ENCODE data around the gene ITPR1. TPM values are rescaled to one million over a fixed set of nuclear protein-coding genes. Genes with fewer than 3 reads are reported as not detected.

Gene ITPR1
- total RNA-seq, 2 donors from 2014 or later = 7.0 to 18.2 TPM

DNA sequence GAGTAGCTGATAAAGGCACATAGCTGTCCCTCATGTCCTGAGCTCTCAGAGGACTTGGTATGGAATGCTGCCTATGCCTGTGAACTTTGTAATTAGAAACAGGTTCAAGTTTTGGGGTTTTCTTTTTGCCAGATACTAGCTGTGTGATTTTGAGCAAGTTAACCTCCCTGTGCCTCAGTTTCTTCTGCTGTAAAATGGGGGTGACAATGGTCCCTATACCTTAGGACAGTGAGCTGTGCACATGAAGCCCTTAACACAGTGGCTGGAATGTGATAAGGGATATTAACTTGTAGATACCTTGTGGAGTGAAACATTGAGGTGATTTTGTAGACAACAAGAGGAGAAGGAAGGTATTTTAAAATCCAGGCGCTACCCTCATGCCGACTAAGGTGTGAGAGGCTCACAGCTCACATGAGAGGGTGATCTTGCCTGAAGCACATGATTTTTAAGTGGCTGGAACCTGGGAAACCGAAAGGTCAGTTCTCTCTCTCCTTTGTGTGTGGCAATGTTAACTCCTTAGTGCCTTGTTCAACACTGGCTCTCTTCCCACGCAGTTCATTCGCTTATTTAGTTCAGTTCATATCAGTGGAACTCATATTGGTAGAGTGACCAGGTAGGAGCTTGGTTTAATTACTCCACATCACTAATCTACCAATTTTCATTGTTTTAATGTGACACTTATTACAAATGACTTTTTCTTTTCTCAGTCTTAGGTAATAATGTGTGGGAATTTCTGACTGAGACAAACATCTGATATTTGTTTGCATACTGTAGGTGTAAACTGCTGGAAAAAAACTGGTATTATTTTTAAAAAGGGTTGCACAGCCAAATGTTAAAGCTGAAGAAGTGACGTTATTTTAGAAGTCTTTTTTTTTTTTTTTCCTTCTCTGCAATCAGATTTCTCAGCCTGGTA lies 236.2 kb downstream of the ITPR1 start:
- DNase-seq = no peak
- Histone ChIP-seq H3K36me3 (no peaks in the 10 kb centered on the region), H3K4me1 (no peaks in the 10 kb centered on the region), H3K27me3 (no peaks in the 10 kb centered on the region), H3K9ac (ENCODE audit: low read depth in 2 of 2, low read length in 2 of 2) (no peak overlapping the region), H3K27ac (no peak overlapping the region), H3K4me3 (no peak overlapping the region), H3K9me3 (no peaks in the 10 kb centered on the region)
- intact Hi-C loops (cut with DNase I) = no loop called here
- TF ChIP-seq CTCF (IDR thresholded peaks at IDR 0.05) = no peak

DNA sequence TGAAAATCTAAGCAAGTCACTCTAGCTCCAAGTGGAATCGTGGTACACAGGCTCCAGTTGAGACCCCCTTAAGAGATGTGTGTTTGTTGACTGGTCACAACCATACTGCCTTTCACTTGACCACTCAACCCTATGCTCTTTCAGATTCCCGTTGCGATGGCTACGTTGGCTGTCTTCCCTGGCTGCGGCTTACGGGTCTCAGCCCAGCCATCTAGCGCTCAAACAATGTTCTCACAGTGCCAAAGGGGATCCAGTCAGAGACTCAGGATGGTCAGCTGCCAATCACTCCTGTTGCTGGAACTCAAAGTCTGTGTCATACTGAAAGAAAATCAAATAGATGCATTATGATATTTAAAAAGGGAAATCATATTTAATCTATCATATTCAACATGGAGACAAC lies 237.6 kb downstream of the ITPR1 start:
- H3K27me3 ChIP-seq = no peaks in the 10 kb centered on the region
- intact Hi-C loops (cut with DNase I) = no loop called here
- H3K9ac ChIP-seq (ENCODE audit: low read depth in 2 of 2, low read length in 2 of 2) = no peak overlapping the region
- no peak for DNase-seq
- H3K9me3 ChIP-seq = no peaks in the 10 kb centered on the region
- H3K4me3 ChIP-seq = no peak overlapping the region
- no peak for TF ChIP-seq CTCF (IDR thresholded peaks at IDR 0.05)
- no peak overlapping the region for H3K27ac ChIP-seq
- H3K36me3 ChIP-seq = no peaks in the 10 kb centered on the region
- no peaks in the 10 kb centered on the region for H3K4me1 ChIP-seq

DNA sequence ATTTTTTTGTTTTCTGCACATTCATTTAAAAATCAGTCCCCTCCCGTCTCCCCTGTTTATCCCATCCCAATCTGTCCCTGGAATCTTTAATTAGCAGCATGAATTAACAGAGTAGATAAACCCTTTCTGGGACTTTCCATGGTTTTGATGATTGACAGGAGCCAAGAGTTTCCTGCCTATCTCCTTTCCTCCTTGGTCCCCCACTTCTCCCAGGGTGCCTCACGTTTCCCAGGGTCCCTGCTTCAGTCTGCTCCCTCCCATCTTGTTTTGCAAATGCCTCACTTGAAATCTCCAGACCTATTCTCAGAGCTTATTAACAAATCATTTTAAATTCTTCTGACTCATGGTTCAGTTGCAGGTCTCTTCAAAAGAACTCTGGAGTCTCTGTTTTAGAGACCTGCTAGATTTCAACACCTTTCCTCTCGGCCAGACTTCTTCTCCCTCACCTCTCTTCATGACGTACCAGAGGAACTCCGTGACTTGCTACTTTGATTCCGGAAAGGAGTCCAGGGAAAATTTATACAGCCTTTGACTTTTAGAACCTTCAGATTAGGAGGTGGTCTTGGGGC lies 238.5 kb downstream of the ITPR1 start:
- Histone ChIP-seq H3K36me3 (no peaks in the 10 kb centered on the region), H3K27ac (no peak overlapping the region), H3K9ac (ENCODE audit: low read depth in 2 of 2, low read length in 2 of 2) (no peak overlapping the region), H3K9me3 (no peaks in the 10 kb centered on the region), H3K4me1 (no peaks in the 10 kb centered on the region), H3K27me3 (no peaks in the 10 kb centered on the region), H3K4me3 (no peak overlapping the region)
- TF ChIP-seq CTCF (IDR thresholded peaks at IDR 0.05) = no peak
- intact Hi-C loops (cut with DNase I) = no loop called here
- DNase-seq = no peak

DNA sequence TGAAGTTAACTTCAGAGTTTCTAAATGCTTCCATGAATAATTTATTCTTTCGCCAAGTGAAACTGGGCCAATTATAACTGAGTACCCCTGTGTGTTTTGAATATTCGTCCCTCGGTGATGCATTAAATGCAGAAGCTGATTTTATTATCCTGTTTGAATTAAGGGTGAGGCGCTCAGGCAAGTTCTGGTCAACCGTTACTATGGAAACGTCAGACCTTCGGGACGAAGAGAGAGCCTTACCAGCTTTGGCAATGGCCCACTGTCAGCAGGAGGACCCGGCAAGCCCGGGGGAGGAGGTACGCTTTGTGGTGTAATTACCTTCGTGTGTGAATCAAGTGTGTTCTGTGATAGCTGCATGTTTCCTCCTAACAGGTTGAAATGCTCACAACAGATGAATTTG lies 239.8 kb downstream of the ITPR1 start:
- Histone ChIP-seq H3K4me1 (no peaks in the 10 kb centered on the region), H3K9ac (ENCODE audit: low read depth in 2 of 2, low read length in 2 of 2) (no peak overlapping the region), H3K27ac (no peak overlapping the region), H3K36me3 (no peaks in the 10 kb centered on the region), H3K4me3 (no peak overlapping the region), H3K27me3 (no peaks in the 10 kb centered on the region), H3K9me3 (no peaks in the 10 kb centered on the region)
- intact Hi-C loops (cut with DNase I) = no loop called here
- DNase-seq = no peak
- no peak for TF ChIP-seq CTCF (IDR thresholded peaks at IDR 0.05)

GRCh38 chr3:4734454-4734853 lies 241.3 kb downstream of the ITPR1 start:
- no peak overlapping the region for H3K27ac ChIP-seq
- H3K36me3 ChIP-seq = no peaks in the 10 kb centered on the region
- H3K4me3 ChIP-seq = no peak overlapping the region
- DNase-seq = no peak
- intact Hi-C loops (cut with DNase I) = no loop called here
- TF ChIP-seq CTCF (IDR thresholded peaks at IDR 0.05) = no peak
- H3K27me3 ChIP-seq = no peaks in the 10 kb centered on the region
- no peak overlapping the region for H3K9ac ChIP-seq (ENCODE audit: low read depth in 2 of 2, low read length in 2 of 2)
- no peaks in the 10 kb centered on the region for H3K9me3 ChIP-seq
- no peaks in the 10 kb centered on the region for H3K4me1 ChIP-seq
